Measurements from ENCODE around the gene ANGPTL4. TPM values are rescaled to one million over a fixed set of nuclear protein-coding genes. Genes with fewer than 3 reads are reported as not detected.

ANGPTL4 gene
- total and polyA plus RNA-seq, 2 of the 13 experiments (the other 11 are each of a cell fraction or from before 2014, with no cell fraction given) = 0.80 to 21.7 TPM

DNA sequence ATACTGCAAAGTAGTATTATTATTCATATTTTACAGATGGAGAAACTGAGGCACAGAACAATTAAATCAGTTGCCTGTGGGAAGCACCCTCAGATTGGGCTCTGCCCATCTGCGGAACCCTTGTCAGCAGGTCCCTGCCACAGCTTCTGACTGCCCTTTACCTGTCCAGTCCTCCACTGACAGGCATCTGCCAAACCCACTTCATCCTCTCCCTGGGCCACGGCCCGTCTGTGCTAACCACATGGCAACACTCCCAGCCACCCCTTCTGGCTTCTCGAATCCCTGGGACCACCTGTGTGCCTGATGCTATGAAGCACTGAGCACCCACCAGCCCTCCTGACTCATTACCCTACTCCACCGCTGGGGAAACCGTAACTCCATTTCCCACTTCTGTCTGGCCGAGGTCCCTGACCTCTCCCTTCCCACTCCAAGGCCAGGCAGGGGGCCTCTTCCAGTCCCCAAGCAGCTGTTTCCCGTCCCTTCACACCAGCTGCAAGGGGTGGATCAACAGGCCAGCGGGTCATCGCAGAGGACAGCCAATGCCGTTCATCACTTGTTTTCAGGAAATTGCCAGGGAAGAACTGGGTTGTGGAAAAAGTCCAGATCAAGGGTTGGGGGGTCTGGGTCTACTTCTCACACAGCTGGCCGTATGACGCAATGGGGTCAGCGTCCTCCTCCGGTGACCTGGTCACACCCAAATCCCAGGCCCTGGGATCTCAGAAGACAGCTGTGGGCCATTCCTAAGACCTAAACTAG lies 23.4 kb upstream of the ANGPTL4 start (continued):
- TF ChIP-seq EP300 (IDR thresholded peaks at IDR 0.05; ENCODE audit: low read depth in 2 of 2, low read length in 2 of 2) (no peak), EP300 (CRISPR knock-in tag; IDR thresholded peaks at IDR 0.05; ENCODE audit: borderline replicate concordance) (no peak), KDM3A (CRISPR knock-in tag; IDR thresholded peaks at IDR 0.05; ENCODE audit: low read depth) (no peak), JUND (CRISPR knock-in tag; IDR thresholded peaks at IDR 0.05) (no peak; the same call in 1 of the 2 replicates), SNRNP70 (IDR thresholded peaks at IDR 0.05; ENCODE audit: low read depth, low read length) (no peak), POLR2A (IDR thresholded peaks at IDR 0.05; ENCODE audit: insufficient read depth in 1 of 2, low read depth in 2 of 2, low read length in 2 of 2) (no peak), ETV6 (CRISPR knock-in tag; conservative IDR thresholded peaks at IDR 0.05) (0 out of 2 replicates have a peak, but pooled peaks have one; percentile 32)
- TF ChIP-seq, protein P1, sequence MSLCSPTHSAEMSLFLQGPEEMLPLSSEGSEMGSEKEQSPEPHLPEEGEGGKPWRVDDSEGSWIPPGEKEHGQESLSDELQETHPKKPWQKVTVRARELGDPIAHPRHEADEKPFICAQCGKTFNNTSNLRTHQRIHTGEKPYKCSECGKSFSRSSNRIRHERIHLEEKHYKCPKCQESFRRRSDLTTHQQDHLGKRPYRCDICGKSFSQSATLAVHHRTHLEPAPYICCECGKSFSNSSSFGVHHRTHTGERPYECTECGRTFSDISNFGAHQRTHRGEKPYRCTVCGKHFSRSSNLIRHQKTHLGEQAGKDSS (CRISPR knock-in tag; IDR thresholded peaks at IDR 0.05; ENCODE audit: borderline replicate concordance, low read depth) = no peak
- TF ChIP-seq, protein P2, sequence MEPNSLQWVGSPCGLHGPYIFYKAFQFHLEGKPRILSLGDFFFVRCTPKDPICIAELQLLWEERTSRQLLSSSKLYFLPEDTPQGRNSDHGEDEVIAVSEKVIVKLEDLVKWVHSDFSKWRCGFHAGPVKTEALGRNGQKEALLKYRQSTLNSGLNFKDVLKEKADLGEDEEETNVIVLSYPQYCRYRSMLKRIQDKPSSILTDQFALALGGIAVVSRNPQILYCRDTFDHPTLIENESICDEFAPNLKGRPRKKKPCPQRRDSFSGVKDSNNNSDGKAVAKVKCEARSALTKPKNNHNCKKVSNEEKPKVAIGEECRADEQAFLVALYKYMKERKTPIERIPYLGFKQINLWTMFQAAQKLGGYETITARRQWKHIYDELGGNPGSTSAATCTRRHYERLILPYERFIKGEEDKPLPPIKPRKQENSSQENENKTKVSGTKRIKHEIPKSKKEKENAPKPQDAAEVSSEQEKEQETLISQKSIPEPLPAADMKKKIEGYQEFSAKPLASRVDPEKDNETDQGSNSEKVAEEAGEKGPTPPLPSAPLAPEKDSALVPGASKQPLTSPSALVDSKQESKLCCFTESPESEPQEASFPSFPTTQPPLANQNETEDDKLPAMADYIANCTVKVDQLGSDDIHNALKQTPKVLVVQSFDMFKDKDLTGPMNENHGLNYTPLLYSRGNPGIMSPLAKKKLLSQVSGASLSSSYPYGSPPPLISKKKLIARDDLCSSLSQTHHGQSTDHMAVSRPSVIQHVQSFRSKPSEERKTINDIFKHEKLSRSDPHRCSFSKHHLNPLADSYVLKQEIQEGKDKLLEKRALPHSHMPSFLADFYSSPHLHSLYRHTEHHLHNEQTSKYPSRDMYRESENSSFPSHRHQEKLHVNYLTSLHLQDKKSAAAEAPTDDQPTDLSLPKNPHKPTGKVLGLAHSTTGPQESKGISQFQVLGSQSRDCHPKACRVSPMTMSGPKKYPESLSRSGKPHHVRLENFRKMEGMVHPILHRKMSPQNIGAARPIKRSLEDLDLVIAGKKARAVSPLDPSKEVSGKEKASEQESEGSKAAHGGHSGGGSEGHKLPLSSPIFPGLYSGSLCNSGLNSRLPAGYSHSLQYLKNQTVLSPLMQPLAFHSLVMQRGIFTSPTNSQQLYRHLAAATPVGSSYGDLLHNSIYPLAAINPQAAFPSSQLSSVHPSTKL (CRISPR knock-in tag; IDR thresholded peaks at IDR 0.05) = peak; percentile 34; the same call in 1 of the 2 replicates
- TF ChIP-seq, protein P3, sequence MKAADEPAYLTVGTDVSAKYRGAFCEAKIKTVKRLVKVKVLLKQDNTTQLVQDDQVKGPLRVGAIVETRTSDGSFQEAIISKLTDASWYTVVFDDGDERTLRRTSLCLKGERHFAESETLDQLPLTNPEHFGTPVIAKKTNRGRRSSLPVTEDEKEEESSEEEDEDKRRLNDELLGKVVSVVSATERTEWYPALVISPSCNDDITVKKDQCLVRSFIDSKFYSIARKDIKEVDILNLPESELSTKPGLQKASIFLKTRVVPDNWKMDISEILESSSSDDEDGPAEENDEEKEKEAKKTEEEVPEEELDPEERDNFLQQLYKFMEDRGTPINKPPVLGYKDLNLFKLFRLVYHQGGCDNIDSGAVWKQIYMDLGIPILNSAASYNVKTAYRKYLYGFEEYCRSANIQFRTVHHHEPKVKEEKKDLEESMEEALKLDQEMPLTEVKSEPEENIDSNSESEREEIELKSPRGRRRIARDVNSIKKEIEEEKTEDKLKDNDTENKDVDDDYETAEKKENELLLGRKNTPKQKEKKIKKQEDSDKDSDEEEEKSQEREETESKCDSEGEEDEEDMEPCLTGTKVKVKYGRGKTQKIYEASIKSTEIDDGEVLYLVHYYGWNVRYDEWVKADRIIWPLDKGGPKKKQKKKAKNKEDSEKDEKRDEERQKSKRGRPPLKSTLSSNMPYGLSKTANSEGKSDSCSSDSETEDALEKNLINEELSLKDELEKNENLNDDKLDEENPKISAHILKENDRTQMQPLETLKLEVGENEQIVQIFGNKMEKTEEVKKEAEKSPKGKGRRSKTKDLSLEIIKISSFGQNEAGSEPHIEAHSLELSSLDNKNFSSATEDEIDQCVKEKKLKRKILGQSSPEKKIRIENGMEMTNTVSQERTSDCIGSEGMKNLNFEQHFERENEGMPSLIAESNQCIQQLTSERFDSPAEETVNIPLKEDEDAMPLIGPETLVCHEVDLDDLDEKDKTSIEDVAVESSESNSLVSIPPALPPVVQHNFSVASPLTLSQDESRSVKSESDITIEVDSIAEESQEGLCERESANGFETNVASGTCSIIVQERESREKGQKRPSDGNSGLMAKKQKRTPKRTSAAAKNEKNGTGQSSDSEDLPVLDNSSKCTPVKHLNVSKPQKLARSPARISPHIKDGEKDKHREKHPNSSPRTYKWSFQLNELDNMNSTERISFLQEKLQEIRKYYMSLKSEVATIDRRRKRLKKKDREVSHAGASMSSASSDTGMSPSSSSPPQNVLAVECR (CRISPR knock-in tag; IDR thresholded peaks at IDR 0.05; ENCODE audit: borderline replicate concordance) = peak; percentile 41; the same call in 1 of the 2 replicates
- TF ChIP-seq, protein P4, sequence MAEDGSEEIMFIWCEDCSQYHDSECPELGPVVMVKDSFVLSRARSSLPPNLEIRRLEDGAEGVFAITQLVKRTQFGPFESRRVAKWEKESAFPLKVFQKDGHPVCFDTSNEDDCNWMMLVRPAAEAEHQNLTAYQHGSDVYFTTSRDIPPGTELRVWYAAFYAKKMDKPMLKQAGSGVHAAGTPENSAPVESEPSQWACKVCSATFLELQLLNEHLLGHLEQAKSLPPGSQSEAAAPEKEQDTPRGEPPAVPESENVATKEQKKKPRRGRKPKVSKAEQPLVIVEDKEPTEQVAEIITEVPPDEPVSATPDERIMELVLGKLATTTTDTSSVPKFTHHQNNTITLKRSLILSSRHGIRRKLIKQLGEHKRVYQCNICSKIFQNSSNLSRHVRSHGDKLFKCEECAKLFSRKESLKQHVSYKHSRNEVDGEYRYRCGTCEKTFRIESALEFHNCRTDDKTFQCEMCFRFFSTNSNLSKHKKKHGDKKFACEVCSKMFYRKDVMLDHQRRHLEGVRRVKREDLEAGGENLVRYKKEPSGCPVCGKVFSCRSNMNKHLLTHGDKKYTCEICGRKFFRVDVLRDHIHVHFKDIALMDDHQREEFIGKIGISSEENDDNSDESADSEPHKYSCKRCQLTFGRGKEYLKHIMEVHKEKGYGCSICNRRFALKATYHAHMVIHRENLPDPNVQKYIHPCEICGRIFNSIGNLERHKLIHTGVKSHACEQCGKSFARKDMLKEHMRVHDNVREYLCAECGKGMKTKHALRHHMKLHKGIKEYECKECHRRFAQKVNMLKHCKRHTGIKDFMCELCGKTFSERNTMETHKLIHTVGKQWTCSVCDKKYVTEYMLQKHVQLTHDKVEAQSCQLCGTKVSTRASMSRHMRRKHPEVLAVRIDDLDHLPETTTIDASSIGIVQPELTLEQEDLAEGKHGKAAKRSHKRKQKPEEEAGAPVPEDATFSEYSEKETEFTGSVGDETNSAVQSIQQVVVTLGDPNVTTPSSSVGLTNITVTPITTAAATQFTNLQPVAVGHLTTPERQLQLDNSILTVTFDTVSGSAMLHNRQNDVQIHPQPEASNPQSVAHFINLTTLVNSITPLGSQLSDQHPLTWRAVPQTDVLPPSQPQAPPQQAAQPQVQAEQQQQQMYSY (CRISPR knock-in tag; IDR thresholded peaks at IDR 0.05) = no peak
- TF ChIP-seq, protein P5, sequence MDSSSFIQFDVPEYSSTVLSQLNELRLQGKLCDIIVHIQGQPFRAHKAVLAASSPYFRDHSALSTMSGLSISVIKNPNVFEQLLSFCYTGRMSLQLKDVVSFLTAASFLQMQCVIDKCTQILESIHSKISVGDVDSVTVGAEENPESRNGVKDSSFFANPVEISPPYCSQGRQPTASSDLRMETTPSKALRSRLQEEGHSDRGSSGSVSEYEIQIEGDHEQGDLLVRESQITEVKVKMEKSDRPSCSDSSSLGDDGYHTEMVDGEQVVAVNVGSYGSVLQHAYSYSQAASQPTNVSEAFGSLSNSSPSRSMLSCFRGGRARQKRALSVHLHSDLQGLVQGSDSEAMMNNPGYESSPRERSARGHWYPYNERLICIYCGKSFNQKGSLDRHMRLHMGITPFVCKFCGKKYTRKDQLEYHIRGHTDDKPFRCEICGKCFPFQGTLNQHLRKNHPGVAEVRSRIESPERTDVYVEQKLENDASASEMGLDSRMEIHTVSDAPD (CRISPR knock-in tag; IDR thresholded peaks at IDR 0.05) = no peak
- TF ChIP-seq, protein P6, sequence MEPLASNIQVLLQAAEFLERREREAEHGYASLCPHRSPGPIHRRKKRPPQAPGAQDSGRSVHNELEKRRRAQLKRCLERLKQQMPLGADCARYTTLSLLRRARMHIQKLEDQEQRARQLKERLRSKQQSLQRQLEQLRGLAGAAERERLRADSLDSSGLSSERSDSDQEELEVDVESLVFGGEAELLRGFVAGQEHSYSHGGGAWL (CRISPR knock-in tag; IDR thresholded peaks at IDR 0.05) = no peak
